Hematopoietic multipotent progenitor cell treated with erythropoietin and hydrocortisone succinate and interleukin-3 and kit ligand, for 17 days (in vitro differentiated cells): ENCODE data around the gene INTS7.

Experiments
- DNase-seq: peaks from one replicate; pipeline ENCODE4 v3.0.0-alpha.2; 2015; ENCODE audit warnings: low spot score

Gene INTS7

GRCh38 chr1:211909395-211909794 is 126.0 kb downstream of the INTS7 start:
- DNase-seq = no peak

- no peak for DNase-seq
Measured at GRCh38 chr1:211908951-211909350, 126.4 kb downstream of the INTS7 start.

GRCh38 chr1:211908453-211908852 is 126.9 kb downstream of the INTS7 start:
- no peak for DNase-seq

GRCh38 chr1:211903490-211904245 is 131.7 kb downstream of the INTS7 start:
- no peak for DNase-seq

- DNase-seq = no peak
Measured at GRCh38 chr1:211902624-211903291, 132.6 kb downstream of the INTS7 start.

GRCh38 chr1:211901945-211902344 is 133.4 kb downstream of the INTS7 start:
- no peak for DNase-seq

- no peak for DNase-seq
Measured at GRCh38 chr1:211900441-211900840, 134.9 kb downstream of the INTS7 start.

- no peak for DNase-seq
Measured at GRCh38 chr1:211896958-211897357, 138.4 kb downstream of the INTS7 start.

GRCh38 chr1:211895126-211895759 is 140.1 kb downstream of the INTS7 start:
- no peak for DNase-seq

GRCh38 chr1:211894312-211894711 is 141.0 kb downstream of the INTS7 start:
- no peak for DNase-seq

- DNase-seq = no peak
Measured at GRCh38 chr1:211893260-211893659, 142.1 kb downstream of the INTS7 start.

GRCh38 chr1:211892577-211892976 is 142.8 kb downstream of the INTS7 start:
- no peak for DNase-seq

GRCh38 chr1:211891708-211892107 is 143.6 kb downstream of the INTS7 start:
- DNase-seq = no peak
